GM06990 (cell line): Measurements from ENCODE around the gene APEH.
A peak's percentile ranks its signal among the peaks of the same experiment; 100 is the strongest.
"Not testable (repeated sequence)": the region's sequence is repeated elsewhere in the genome, so short reads cannot be mapped to it uniquely, and the experiment has no call there.

Experiments
- DNase-seq: peaks from one replicate; pipeline ENCODE4 v3.0.0-alpha.2; 2011; ENCODE audit not compliant: insufficient read length; ENCODE audit errors: extremely low read depth
- H3K27me3 ChIP-seq: replicated peaks from 2 replicates; pipeline ENCODE4 v1.6.0; 2011; ENCODE audit warnings: low read length; ENCODE audit not compliant: control insufficient read depth, insufficient read depth
- H3K36me3 ChIP-seq: 2 replicates; pipeline ENCODE4 v1.5.1; 2011; ENCODE audit warnings: low read length; ENCODE audit not compliant: control insufficient read depth, insufficient read depth
- H3K4me3 ChIP-seq: replicated peaks from 2 replicates; pipeline ENCODE4 v1.5.1; 2011; ENCODE audit warnings: low read depth, mild to moderate bottlenecking, control low read depth, low read length
- TF ChIP-seq, protein P1 (sequence below): IDR thresholded peaks from 2 replicates; pipeline ENCODE4 v1.5.1; 2011; ENCODE audit warnings: low read length, control low read depth, mild to moderate bottlenecking, inconsistent platforms; ENCODE audit not compliant: insufficient read depth, poor library complexity, severe bottlenecking

The APEH gene

DNA sequence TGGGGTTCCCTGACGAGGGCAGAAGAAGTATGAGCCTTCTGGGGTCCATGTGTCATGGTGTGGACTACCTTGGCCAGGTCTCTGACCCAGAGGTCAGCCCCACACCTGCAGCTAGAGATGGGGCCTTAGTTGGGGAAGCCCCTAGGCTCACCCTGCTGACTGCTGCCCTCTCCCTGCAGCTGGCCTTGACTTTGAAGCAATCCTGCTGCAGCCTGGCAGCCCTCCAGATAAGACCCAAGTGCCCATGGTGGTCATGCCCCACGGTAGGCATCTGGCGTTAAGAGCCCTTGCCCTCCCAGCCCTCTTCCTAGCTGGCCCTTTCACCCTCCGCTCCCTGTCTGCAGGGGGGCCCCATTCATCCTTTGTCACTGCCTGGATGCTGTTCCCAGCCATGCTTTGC, 7.4 kb downstream of the APEH start:
- no peaks in the 10 kb centered on the region for H3K27me3 ChIP-seq
- H3K36me3 ChIP-seq = peaks cover 64% of the 10 kb centered on the region
- no peak for DNase-seq
- H3K4me3 ChIP-seq = no peak overlapping the region
- TF ChIP-seq, protein P1, sequence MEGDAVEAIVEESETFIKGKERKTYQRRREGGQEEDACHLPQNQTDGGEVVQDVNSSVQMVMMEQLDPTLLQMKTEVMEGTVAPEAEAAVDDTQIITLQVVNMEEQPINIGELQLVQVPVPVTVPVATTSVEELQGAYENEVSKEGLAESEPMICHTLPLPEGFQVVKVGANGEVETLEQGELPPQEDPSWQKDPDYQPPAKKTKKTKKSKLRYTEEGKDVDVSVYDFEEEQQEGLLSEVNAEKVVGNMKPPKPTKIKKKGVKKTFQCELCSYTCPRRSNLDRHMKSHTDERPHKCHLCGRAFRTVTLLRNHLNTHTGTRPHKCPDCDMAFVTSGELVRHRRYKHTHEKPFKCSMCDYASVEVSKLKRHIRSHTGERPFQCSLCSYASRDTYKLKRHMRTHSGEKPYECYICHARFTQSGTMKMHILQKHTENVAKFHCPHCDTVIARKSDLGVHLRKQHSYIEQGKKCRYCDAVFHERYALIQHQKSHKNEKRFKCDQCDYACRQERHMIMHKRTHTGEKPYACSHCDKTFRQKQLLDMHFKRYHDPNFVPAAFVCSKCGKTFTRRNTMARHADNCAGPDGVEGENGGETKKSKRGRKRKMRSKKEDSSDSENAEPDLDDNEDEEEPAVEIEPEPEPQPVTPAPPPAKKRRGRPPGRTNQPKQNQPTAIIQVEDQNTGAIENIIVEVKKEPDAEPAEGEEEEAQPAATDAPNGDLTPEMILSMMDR = no peak

DNA sequence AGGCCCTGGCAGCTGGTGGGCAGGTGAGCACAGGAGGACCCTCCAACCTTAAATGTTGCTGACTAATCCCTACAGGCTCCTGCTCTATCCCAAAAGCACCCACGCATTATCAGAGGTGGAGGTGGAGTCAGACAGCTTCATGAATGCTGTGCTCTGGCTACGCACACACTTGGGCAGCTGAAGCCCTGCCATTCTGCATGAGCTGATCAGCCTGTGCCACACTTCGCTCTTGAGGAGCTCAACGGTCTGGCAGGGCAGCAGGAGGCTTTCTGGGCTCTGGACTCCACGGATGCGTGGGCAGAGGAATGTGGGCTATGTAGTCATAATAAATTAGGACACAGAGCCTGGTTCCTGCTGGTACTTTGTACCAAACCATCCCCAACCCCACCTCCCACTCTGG, 9.0 kb downstream of the APEH start:
- TF ChIP-seq, protein P1 = no peak
- Histone ChIP-seq H3K4me3 (no peak overlapping the region), H3K27me3 (no peaks in the 10 kb centered on the region), H3K36me3 (peaks cover 50% of the 10 kb centered on the region)
- DNase-seq = no peak

DNA sequence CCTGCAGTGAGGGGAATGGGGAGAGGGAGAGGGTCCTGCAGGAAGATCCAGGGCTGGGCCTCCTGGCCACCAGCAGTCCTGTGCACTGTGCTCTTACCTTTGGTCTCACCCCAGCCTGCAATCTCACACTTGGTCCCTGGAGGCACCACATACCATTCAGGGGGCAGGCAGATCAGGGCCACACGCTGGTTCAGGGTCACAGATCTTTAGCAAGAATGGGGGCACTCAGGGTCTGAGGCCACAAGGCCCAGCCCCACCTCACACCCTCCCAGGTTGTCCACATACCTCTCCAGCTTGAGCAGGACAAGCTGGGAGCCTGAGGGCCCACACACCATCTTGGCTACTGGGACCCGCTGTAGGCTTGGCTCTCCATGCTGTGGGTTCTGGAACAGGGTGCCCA, 10.3 kb downstream of the APEH start:
- H3K4me3 ChIP-seq, H3K27me3 ChIP-seq, DNase-seq: not testable (repeated sequence)
- peaks cover 38% of the 10 kb centered on the region for H3K36me3 ChIP-seq

DNA sequence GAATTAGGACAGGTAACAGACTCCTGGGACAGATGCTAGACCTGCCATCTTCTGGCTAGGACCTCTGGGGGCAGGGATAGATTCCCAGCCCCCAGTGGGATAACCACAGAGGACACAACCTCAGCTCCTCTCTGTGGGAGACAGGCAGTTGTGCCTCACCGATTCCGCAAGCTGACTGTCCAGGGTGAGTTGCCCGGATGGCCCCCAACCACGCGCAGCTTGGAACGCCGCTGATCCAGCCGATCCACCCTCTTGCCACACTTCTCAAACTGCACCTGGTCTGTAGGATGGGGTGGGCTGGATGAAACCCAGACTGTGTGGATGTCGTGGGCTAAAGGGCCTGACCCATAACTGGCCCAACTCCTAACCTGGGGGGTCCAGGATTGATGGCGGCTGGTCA, 11.0 kb downstream of the APEH start:
- peaks cover 33% of the 10 kb centered on the region for H3K36me3 ChIP-seq
- not testable (repeated sequence) for DNase-seq, H3K4me3 ChIP-seq, H3K27me3 ChIP-seq

DNA sequence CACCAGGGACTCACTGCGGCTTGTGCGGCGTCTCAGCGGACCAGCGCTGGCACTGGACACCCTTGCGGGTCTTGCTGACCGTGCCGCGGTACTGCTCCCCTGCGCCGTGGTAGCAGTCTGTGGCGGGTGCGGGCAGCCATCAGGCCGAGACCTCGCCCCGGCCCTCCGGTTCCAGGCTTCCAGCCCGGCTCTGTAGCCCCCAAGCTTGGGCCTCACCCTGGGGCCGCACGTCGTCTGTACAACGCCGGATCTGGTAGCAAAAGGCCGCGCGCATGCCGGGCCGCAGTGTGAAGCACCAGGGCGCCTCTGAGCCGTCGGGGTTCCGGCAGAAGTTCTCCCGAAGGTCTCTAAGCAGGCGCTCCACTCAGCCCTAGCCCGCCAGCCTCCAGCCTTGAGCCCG, 11.7 kb downstream of the APEH start:
- peaks cover 25% of the 10 kb centered on the region for H3K36me3 ChIP-seq
- H3K27me3 ChIP-seq, H3K4me3 ChIP-seq, DNase-seq: not testable (repeated sequence)

DNA sequence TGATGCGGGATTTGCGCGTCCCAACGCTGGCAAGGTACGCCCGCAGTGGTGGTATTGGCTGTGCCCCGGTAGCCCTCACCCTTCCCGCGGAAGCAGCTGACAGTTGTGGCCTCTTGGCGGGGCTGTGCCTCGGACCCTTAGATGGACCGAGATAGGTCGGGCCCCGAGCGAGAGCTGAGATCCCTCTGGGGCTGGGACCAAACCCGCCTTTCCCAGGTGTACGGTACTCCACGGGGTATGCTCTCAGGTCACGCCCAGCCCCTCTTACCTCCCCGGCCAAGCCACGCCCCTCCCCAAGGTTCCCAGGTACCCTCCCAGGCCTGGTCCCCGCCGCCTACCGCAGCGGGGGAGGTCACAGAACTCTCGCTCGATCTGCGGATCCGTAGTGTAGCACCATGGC, 12.2 kb downstream of the APEH start:
- DNase-seq, H3K27me3 ChIP-seq, H3K4me3 ChIP-seq: not testable (repeated sequence)
- peaks cover 20% of the 10 kb centered on the region for H3K36me3 ChIP-seq

DNA sequence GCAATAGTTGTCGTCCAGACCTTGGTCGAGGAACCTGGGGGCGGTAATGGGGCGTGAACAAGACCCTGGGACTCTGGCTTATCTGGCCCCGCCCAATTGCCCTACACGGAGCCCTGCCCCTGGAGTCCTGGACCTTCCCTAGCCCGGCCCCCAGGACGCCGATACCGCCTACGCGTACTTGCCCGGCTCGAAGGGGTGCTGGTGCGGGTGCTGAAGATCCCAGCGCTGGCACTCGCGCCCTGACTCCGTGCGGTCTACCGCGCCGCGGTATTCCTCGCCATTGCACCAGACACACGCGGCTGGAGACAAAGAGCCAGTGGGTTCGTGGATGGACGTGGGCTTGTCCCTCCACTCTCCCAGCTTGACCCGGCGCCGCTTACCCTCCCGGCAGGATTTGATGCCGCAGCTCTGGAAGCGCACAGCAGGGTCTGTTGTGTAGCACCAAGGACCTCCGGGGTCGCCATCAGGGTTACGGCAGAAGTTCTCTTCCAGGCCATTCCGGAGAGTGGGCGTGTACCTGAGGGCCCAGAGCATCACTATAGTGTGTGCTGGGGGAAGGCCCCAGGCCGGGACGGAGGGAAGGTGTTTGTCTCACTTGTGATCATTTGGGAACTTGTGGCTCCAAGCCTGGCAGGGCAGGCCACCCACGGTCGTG, 12.7 kb downstream of the APEH start:
- H3K4me3 ChIP-seq, H3K27me3 ChIP-seq, DNase-seq: not testable (repeated sequence)
- peaks cover 17% of the 10 kb centered on the region for H3K36me3 ChIP-seq

DNA sequence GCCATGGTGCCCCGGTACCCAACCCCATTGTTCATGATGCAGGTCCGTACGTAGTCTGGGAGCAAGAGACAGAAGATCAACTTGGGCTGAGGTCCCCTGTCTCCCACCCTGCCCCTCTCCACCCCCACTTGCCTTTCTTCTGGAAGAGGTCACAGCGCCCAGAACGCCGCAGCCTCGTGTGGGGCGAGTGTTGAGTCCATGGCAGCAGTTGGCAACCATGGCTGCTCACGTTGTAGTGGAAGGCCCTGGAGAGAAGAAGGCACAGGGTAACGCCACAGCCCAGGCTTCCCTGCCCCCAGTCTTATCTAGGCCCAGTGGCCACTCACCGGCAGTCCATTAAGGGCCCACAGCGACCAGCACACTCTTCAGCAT, 13.3 kb downstream of the APEH start:
- not testable (repeated sequence) for H3K4me3 ChIP-seq, H3K27me3 ChIP-seq, DNase-seq
- H3K36me3 ChIP-seq = peaks cover 13% of the 10 kb centered on the region

DNA sequence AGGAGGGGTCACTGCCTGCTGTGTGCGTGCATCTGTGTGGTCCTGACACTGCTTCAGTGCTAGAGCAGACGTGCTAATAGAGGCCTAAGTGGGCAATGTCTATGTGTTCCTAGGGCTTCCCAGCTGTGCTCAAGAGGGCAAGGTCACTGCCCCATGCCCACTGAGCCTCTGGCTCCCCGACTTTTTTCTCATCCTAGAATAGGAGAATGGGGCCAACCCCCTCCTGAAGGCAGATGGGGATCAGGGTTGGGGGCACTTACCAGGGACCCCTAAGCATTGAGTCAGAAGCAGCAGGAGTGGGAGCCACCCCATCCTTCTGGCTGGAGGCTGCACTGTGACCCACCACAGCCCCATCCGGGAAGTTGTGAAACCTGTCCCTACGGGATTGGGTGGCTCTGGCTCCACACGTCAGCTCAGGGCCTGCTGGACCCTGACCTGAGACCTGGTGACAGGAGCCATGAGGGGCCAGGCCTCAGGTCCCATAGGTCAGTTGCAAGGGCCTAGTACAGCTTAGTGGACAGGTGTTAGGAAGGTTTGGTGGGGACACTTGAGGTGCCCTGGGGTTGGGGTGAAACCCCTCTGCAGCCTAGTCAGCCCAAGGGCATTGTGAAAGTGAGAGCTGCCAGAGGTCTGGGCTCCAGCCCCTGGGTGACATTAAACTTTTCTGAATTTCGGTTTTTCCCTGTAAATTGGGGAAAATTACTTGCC, 14.3 kb downstream of the APEH start:
- not testable (repeated sequence) for H3K36me3 ChIP-seq, DNase-seq, H3K27me3 ChIP-seq
- H3K4me3 ChIP-seq = peak overlapping the region; percentile 90
